ENCODE results near the gene PTPN3.
A peak's percentile ranks its signal among the peaks of the same experiment; 100 is the strongest.
"Not testable (repeated sequence)": the region's sequence is repeated elsewhere in the genome, so short reads cannot be mapped to it uniquely, and the experiment has no call there.

The PTPN3 gene

GRCh38 chr9:109510506-109510905, 12.4 kb upstream of the PTPN3 start:
- H3K36me3 ChIP-seq: no peaks in the 10 kb centered on the region
- no peaks in the 10 kb centered on the region for H3K9me3 ChIP-seq
- no peak overlapping the region for H3K27ac ChIP-seq
- DNase-seq: no peak
- intact Hi-C loops (cut with DNase I; ENCODE audit: low total_unique reads): no loop called here
- TF ChIP-seq CTCF (IDR thresholded peaks at IDR 0.05): no peak
- H3K4me3 ChIP-seq: no peak overlapping the region
- H3K27me3 ChIP-seq: no peaks in the 10 kb centered on the region
- peaks cover 0 to 16% (median 2%) of the 10 kb centered on the region in 4 donors for H3K4me1 ChIP-seq

GRCh38 chr9:109510042-109510441, 11.9 kb upstream of the PTPN3 start:
- DNase-seq; H3K27ac ChIP-seq; intact Hi-C loops (cut with DNase I; ENCODE audit: low total_unique reads); H3K36me3 ChIP-seq; H3K9me3 ChIP-seq; H3K4me3 ChIP-seq; H3K27me3 ChIP-seq: not testable (repeated sequence)
- peaks cover 0 to 16% (median 2%) of the 10 kb centered on the region in 4 donors for H3K4me1 ChIP-seq

- H3K27me3 ChIP-seq: no peaks in the 10 kb centered on the region
- no peaks in the 10 kb centered on the region for H3K36me3 ChIP-seq
- H3K9me3 ChIP-seq: no peaks in the 10 kb centered on the region
- intact Hi-C loops (cut with DNase I; ENCODE audit: low total_unique reads): no loop called here
- DNase-seq: no peak
- no peak for TF ChIP-seq CTCF (IDR thresholded peaks at IDR 0.05)
- H3K27ac ChIP-seq: no peak overlapping the region
- no peak overlapping the region for H3K4me3 ChIP-seq
- H3K4me1 ChIP-seq: peaks cover 0 to 16% (median 2%) of the 10 kb centered on the region in 4 donors
These were observed 11.5 kb upstream of the PTPN3 start for GRCh38 chr9:109509611-109510010.

- peak overlapping the region in 1 of 2 donors; percentile 15 for H3K27ac ChIP-seq
- no peaks in the 10 kb centered on the region for H3K36me3 ChIP-seq
- no peaks in the 10 kb centered on the region for H3K27me3 ChIP-seq
- intact Hi-C loops (cut with DNase I; ENCODE audit: low total_unique reads): no loop called here
- peaks cover 0 to 16% (median 2%) of the 10 kb centered on the region in 4 donors for H3K4me1 ChIP-seq
- no peak for TF ChIP-seq CTCF (IDR thresholded peaks at IDR 0.05)
- H3K4me3 ChIP-seq: no peak overlapping the region
- H3K9me3 ChIP-seq: no peaks in the 10 kb centered on the region
- peak; percentile 65 to 73 for DNase-seq
These were observed 9.3 kb upstream of the PTPN3 start for GRCh38 chr9:109507421-109507838.

GRCh38 chr9:109506097-109506712, 8.1 kb upstream of the PTPN3 start:
- H3K27me3 ChIP-seq: no peaks in the 10 kb centered on the region

More at GRCh38 chr9:109506097-109506712, 8.1 kb upstream of the PTPN3 start:
- no peaks in the 10 kb centered on the region for H3K9me3 ChIP-seq
- intact Hi-C loops (cut with DNase I; ENCODE audit: low total_unique reads): no loop called here
- no peak for DNase-seq
- TF ChIP-seq CTCF (IDR thresholded peaks at IDR 0.05): no peak
- peaks cover 0 to 16% (median 2%) of the 10 kb centered on the region in 4 donors for H3K4me1 ChIP-seq
- peak overlapping the region in 1 of 2 donors; percentile 15 for H3K27ac ChIP-seq
- H3K36me3 ChIP-seq: no peaks in the 10 kb centered on the region
- no peak overlapping the region for H3K4me3 ChIP-seq
